HEK293 (cell line): ENCODE results near the gene CLIC3.

Source experiments
- BCL11A ChIP-seq: fragments of 450-650 bp; formaldehyde crosslinking; IDR thresholded peaks from 2 replicates; pipeline ENCODE4 v1.5.1; 2016; ENCODE audit warnings: low read depth, missing biosample characterization, missing genetic modification characterization
- BCL11B ChIP-seq: fragments of 450-650 bp; formaldehyde crosslinking; IDR thresholded peaks from 2 replicates; pipeline ENCODE4 v1.5.1; 2016; ENCODE audit warnings: low read depth, missing biosample characterization, missing genetic modification characterization
- ELK4 ChIP-seq: IDR thresholded peaks from 2 replicates; pipeline ENCODE4 v1.6.1; 2011; ENCODE audit warnings: mild to moderate bottlenecking, low read depth, low read length, borderline replicate concordance
- KLF17 ChIP-seq: fragments of 450-650 bp; formaldehyde crosslinking; IDR thresholded peaks from 2 replicates; pipeline ENCODE4 v1.5.1; 2016; ENCODE audit warnings: missing biosample characterization, missing genetic modification characterization
- PRDM2 ChIP-seq: fragments of 450-650 bp; formaldehyde crosslinking; IDR thresholded peaks from 2 replicates; pipeline ENCODE4 v1.5.1; 2016; ENCODE audit warnings: missing biosample characterization, missing genetic modification characterization, borderline replicate concordance
- ZBTB1 ChIP-seq: fragments of 450-650 bp; formaldehyde crosslinking; IDR thresholded peaks from 2 replicates; pipeline ENCODE4 v1.5.1; 2016; ENCODE audit warnings: missing biosample characterization, missing genetic modification characterization
- ZNF10 ChIP-seq: fragments of 450-650 bp; formaldehyde crosslinking; IDR thresholded peaks from 2 replicates; pipeline ENCODE4 v1.5.1; 2017; ENCODE audit warnings: missing biosample characterization, missing genetic modification characterization
- ZNF114 ChIP-seq: fragments of 450-650 bp; formaldehyde crosslinking; IDR thresholded peaks from 2 replicates; pipeline ENCODE4 v1.5.0; 2017; ENCODE audit warnings: missing biosample characterization, missing genetic modification characterization
- ZNF138 ChIP-seq: fragments of 450-650 bp; formaldehyde crosslinking; IDR thresholded peaks from 2 replicates; pipeline ENCODE4 v1.5.1; 2016; ENCODE audit warnings: missing biosample characterization, missing genetic modification characterization, borderline replicate concordance
- ZNF157 ChIP-seq: fragments of 450-650 bp; formaldehyde crosslinking; IDR thresholded peaks from 2 replicates; pipeline ENCODE4 v1.5.1; 2016; ENCODE audit warnings: missing biosample characterization, missing genetic modification characterization
- ZNF239 ChIP-seq: fragments of 450-650 bp; formaldehyde crosslinking; IDR thresholded peaks from 2 replicates; pipeline ENCODE4 v1.5.1; 2016; ENCODE audit warnings: missing biosample characterization, missing genetic modification characterization
- ZNF391 ChIP-seq: fragments of 450-650 bp; formaldehyde crosslinking; IDR thresholded peaks from 2 replicates; pipeline ENCODE4 v1.5.1; 2016; ENCODE audit warnings: low read depth, missing biosample characterization, missing genetic modification characterization, borderline replicate concordance
- ZNF394 ChIP-seq: fragments of 450-650 bp; formaldehyde crosslinking; IDR thresholded peaks from 2 replicates; pipeline ENCODE4 v1.5.1; 2016; ENCODE audit warnings: missing biosample characterization, missing genetic modification characterization, mild to moderate bottlenecking, moderate library complexity, borderline replicate concordance
- ZNF514 ChIP-seq: fragments of 450-650 bp; formaldehyde crosslinking; IDR thresholded peaks from 2 replicates; pipeline ENCODE4 v1.5.1; 2016; ENCODE audit warnings: missing biosample characterization, missing genetic modification characterization
- ZNF747 ChIP-seq: fragments of 450-650 bp; formaldehyde crosslinking; IDR thresholded peaks from 2 replicates; pipeline ENCODE4 v1.5.1; 2016; ENCODE audit warnings: missing biosample characterization, missing genetic modification characterization
- ZNF830 ChIP-seq: fragments of 450-650 bp; IDR thresholded peaks from 2 replicates; pipeline ENCODE4 v1.5.0; 2018; ENCODE audit warnings: missing biosample characterization, missing genetic modification characterization, low read depth, mild to moderate bottlenecking, moderate library complexity
- TF ChIP-seq, protein P1 (sequence below): fragments of 450-650 bp; formaldehyde crosslinking; IDR thresholded peaks from 2 replicates; pipeline ENCODE4 v1.5.0; 2017; ENCODE audit warnings: missing biosample characterization, missing genetic modification characterization, borderline replicate concordance
- TF ChIP-seq, protein P2 (sequence below): fragments of 450-650 bp; formaldehyde crosslinking; IDR thresholded peaks from 2 replicates; pipeline ENCODE4 v1.5.1; 2016; ENCODE audit warnings: missing biosample characterization, missing genetic modification characterization
- TF ChIP-seq, protein P3 (sequence below): fragments of 450-650 bp; formaldehyde crosslinking; IDR thresholded peaks from 2 replicates; pipeline ENCODE4 v1.5.1; 2016; ENCODE audit warnings: missing biosample characterization, missing genetic modification characterization
- TF ChIP-seq, protein P4 (sequence below): fragments of 450-650 bp; formaldehyde crosslinking; IDR thresholded peaks from 2 replicates; pipeline ENCODE4 v1.5.1; 2016; ENCODE audit warnings: missing biosample characterization, missing genetic modification characterization

CLIC3 gene

DNA sequence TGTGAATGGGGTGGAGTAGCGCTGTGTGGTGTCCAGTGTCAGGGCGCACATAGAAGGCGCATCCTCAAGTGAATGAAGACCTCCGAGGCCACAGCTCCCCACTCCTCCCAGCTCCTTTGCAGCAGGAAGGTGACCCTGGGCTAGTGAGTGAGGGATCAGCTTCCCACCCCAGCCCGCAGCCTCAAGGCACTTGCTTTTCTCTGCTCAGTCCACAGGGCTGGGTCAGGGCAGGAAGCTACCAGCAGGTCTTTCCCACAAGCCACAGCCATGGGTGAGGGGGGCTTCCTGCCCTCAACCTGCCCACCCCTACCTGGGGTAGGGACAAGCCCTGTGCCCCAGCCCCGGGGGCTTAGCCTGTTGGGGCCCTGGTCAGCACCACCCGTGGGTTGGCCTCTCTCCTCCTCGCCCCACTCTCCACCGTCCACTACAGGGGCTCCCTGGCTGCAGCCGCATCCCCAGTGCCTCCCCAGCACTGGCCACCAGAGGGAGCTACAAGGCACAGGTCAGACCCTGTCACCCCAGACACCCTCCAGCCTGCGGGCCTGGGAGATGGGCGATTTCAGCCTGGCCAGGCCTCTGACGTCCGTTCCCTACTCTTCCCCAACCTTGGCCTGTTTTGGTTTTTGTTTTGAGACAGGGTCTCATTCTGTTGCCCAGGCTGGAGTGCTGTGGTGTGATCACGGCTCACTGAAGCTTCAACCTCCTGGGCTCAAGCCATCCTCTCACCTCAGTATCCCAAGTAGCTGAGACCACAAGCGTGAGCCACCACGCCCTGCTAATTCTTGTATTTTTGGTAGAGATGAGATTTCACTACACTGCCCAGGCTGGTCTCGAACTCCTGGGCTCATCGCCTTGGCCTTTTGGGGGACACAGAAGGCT lies 32.9 kb upstream of the CLIC3 start (continued):
- no peak for TF ChIP-seq KLF17
- TF ChIP-seq BCL11A (tag by site-specific recombination) = peak; percentile 60; the same call in 1 of the 2 replicates
- TF ChIP-seq, protein P1, sequence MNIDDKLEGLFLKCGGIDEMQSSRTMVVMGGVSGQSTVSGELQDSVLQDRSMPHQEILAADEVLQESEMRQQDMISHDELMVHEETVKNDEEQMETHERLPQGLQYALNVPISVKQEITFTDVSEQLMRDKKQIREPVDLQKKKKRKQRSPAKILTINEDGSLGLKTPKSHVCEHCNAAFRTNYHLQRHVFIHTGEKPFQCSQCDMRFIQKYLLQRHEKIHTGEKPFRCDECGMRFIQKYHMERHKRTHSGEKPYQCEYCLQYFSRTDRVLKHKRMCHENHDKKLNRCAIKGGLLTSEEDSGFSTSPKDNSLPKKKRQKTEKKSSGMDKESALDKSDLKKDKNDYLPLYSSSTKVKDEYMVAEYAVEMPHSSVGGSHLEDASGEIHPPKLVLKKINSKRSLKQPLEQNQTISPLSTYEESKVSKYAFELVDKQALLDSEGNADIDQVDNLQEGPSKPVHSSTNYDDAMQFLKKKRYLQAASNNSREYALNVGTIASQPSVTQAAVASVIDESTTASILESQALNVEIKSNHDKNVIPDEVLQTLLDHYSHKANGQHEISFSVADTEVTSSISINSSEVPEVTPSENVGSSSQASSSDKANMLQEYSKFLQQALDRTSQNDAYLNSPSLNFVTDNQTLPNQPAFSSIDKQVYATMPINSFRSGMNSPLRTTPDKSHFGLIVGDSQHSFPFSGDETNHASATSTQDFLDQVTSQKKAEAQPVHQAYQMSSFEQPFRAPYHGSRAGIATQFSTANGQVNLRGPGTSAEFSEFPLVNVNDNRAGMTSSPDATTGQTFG (tag by site-specific recombination) = no peak
- TF ChIP-seq ZNF391 (tag by site-specific recombination) = peak; percentile 54; the same call in 1 of the 2 replicates
- TF ChIP-seq ZBTB1 (tag by site-specific recombination) = no peak
- TF ChIP-seq ZNF239 (tag by site-specific recombination) = no peak
- no peak for TF ChIP-seq PRDM2
- no peak for TF ChIP-seq ELK4
- peak; percentile 91 for TF ChIP-seq BCL11B
- TF ChIP-seq ZNF830 (tag by site-specific recombination) = no peak
- TF ChIP-seq, protein P2, sequence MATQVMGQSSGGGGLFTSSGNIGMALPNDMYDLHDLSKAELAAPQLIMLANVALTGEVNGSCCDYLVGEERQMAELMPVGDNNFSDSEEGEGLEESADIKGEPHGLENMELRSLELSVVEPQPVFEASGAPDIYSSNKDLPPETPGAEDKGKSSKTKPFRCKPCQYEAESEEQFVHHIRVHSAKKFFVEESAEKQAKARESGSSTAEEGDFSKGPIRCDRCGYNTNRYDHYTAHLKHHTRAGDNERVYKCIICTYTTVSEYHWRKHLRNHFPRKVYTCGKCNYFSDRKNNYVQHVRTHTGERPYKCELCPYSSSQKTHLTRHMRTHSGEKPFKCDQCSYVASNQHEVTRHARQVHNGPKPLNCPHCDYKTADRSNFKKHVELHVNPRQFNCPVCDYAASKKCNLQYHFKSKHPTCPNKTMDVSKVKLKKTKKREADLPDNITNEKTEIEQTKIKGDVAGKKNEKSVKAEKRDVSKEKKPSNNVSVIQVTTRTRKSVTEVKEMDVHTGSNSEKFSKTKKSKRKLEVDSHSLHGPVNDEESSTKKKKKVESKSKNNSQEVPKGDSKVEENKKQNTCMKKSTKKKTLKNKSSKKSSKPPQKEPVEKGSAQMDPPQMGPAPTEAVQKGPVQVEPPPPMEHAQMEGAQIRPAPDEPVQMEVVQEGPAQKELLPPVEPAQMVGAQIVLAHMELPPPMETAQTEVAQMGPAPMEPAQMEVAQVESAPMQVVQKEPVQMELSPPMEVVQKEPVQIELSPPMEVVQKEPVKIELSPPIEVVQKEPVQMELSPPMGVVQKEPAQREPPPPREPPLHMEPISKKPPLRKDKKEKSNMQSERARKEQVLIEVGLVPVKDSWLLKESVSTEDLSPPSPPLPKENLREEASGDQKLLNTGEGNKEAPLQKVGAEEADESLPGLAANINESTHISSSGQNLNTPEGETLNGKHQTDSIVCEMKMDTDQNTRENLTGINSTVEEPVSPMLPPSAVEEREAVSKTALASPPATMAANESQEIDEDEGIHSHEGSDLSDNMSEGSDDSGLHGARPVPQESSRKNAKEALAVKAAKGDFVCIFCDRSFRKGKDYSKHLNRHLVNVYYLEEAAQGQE (tag by site-specific recombination) = 0 out of 2 replicates have a peak, but pooled peaks have one; percentile 12
- no peak for TF ChIP-seq ZNF747
- TF ChIP-seq ZNF138 (tag by site-specific recombination) = no peak
- TF ChIP-seq ZNF514 (tag by site-specific recombination) = no peak
- TF ChIP-seq, protein P3, sequence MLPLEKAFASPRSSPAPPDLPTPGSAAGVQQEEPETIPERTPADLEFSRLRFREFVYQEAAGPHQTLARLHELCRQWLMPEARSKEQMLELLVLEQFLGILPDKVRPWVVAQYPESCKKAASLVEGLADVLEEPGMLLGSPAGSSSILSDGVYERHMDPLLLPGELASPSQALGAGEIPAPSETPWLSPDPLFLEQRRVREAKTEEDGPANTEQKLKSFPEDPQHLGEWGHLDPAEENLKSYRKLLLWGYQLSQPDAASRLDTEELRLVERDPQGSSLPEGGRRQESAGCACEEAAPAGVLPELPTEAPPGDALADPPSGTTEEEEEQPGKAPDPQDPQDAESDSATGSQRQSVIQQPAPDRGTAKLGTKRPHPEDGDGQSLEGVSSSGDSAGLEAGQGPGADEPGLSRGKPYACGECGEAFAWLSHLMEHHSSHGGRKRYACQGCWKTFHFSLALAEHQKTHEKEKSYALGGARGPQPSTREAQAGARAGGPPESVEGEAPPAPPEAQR (tag by site-specific recombination) = no peak
- TF ChIP-seq ZNF10 (tag by site-specific recombination) = no peak
- no peak for TF ChIP-seq ZNF114 (tag by site-specific recombination)
- TF ChIP-seq, protein P4, sequence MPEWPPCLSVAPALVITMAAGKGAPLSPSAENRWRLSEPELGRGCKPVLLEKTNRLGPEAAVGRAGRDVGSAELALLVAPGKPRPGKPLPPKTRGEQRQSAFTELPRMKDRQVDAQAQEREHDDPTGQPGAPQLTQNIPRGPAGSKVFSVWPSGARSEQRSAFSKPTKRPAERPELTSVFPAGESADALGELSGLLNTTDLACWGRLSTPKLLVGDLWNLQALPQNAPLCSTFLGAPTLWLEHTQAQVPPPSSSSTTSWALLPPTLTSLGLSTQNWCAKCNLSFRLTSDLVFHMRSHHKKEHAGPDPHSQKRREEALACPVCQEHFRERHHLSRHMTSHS (tag by site-specific recombination) = no peak
- peak; percentile 19; the same call in 1 of the 2 replicates for TF ChIP-seq ZNF394
- TF ChIP-seq ZNF157 = no peak
